Inflammatory macrophage treated with lipopolysaccharide for 1 hour (primary cell): ENCODE results near the gene PTPRH.

ENCODE experiments used
- DNase-seq, 2 donors: peaks; one replicate each; pipeline ENCODE4 v3.0.0-alpha.2; 2020 to 2022

Gene PTPRH, protein sequence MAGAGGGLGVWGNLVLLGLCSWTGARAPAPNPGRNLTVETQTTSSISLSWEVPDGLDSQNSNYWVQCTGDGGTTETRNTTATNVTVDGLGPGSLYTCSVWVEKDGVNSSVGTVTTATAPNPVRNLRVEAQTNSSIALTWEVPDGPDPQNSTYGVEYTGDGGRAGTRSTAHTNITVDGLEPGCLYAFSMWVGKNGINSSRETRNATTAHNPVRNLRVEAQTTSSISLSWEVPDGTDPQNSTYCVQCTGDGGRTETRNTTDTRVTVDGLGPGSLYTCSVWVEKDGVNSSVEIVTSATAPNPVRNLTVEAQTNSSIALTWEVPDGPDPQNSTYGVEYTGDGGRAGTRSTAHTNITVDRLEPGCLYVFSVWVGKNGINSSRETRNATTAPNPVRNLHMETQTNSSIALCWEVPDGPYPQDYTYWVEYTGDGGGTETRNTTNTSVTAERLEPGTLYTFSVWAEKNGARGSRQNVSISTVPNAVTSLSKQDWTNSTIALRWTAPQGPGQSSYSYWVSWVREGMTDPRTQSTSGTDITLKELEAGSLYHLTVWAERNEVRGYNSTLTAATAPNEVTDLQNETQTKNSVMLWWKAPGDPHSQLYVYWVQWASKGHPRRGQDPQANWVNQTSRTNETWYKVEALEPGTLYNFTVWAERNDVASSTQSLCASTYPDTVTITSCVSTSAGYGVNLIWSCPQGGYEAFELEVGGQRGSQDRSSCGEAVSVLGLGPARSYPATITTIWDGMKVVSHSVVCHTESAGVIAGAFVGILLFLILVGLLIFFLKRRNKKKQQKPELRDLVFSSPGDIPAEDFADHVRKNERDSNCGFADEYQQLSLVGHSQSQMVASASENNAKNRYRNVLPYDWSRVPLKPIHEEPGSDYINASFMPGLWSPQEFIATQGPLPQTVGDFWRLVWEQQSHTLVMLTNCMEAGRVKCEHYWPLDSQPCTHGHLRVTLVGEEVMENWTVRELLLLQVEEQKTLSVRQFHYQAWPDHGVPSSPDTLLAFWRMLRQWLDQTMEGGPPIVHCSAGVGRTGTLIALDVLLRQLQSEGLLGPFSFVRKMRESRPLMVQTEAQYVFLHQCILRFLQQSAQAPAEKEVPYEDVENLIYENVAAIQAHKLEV

DNA sequence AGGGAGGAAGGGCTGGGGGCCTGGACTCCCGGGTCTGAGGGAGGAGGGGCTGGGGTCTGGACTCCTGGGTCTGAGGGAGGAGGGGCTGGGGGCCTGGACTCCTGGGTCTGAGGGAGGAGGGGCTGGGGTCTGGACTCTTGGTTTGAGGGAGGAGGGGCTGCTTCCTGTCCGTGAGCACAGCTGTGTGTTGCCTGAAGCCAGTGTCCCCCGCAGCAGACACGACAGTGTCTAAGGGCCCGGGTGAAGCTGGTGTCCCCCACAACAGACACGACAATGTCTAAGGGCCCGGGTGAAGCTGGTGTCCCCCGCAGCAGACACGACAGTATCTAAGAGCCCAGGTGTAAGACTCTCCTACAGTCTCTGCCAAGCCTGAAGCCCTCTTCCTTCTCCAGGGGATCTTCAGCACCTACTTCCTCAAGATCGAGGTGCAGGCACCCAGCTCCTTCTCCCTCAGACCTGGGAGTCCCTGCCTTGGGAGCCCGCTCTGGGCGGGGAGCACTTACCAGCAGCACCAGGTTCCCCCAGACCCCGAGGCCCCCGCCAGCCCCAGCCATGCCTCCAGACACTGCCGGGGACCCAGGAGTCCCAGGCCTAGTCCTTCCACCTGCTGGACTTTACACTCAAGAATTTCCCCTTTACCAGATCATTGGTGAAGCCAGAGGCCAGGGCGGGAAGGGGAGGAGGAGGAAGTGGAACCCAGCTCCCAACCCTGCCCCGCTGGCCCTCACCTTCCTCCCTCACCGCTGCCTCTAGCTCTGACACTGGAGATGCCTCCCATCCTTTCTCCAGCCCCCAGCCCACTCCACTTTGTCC lies at the start of gene PTPRH:
PTPRH (minus strand) TSS at position 622 of the 813 bp plus-strand sequence; CDS start at position 554, 68 bp downstream.
- DNase-seq = no peak

DNA sequence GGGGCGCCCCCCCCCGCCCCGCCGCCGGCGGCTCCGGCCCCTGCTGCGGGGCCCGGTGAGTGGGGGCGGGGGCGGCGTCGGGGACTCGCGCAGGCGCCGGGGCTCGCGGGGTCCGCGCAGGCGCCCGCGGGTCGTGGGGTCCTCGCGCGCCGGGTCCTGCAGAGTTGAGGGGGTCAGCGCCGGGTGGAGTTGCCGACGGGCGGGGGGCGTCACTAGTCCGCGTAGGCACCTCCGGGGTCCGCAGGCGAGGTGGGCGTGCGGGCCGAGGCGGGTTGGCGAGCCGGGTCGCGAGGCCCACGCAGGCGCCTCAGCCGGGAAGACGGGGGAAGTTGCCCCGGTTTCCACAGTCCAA lies 49.2 kb upstream of the PTPRH start:
- DNase-seq = no peak

DNA sequence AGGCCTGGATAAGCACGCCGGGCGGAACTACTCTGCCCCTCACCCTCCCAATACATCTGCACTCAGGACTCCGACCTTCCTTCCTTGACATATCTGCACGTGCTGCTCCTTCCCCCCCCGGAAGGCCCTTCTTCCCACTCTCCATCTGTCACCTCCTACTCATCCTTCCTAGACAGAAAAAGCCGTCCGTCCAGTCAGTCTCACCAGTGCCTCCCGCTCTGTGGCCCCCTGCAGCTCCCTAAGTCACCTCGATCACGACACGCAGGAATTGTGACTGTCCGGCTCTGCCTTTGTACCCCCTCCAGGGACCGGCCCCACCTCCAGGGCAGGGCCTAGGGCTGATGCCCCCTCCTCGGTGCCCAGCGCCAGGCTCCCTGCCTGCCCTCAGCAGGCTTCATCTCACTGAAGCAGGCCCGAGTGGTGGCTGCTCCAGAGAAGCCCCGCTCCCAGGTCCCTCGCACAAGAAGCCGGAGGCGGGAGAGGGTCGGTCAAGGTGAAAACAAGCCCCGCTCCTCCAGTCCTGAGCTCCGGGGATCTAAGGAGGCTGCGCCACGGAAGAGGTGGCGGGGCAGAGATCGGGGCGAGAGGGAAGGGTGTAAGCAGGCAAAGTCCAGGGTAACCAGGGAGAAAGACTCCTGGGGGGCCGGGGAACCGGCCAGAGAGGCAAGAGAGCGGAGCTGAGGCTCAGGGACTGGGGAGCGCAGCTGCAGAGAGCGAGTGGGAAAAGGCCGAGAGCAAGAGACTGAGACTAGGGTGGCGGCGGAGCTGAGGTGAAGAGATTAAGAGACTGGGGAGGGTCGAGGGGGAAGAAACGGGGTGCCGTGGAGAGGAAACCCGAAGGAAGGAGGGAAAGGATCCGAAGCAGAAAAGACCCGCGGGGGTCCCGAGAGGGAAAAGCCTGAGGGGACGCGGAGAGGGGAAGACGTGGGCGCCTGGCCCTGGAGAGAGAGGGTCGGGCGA lies 48.4 kb upstream of the PTPRH start:
- no peak for DNase-seq

DNA sequence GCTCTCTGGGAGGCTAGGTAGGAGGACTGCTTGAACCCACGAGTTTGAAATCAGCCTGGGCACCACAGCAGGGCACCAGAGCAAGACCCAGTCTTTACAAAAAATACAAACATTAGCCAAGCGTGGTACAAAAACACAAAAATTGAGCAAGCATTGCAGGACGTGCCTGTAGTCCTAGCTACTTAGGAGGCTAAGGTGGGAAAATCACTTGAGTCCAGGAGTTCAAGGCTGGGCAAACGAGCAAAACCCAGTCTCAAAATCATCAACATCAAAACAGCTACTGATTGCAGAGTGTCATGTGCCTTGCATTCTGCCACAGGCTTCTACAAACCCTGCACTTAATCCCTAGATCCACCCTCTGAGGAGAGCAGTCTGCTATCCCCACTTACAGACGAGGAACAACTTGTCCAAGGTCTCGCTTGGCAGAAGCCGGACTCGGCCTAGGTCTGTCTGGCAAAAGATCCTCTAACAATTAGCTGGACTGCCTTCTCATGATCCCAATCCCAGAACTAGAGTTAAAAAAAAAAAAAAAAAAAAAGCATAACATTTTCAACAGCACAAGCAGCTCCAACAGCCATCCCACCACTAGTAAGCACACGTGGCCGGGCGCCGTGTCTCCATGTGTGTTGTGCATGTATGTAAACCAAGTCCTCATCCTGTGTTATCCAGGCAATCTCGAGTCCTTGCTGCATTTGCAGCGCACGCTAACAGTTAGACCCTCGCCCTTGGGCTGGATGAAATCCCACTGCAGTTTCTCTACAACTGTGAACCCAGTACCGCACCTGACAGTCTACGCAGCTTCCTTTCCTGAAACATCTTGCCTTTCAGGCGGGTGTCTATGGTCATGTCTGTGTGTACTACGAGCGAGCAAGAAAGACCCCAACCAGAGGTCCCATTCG lies 47.5 kb upstream of the PTPRH start:
- DNase-seq = no peak

DNA sequence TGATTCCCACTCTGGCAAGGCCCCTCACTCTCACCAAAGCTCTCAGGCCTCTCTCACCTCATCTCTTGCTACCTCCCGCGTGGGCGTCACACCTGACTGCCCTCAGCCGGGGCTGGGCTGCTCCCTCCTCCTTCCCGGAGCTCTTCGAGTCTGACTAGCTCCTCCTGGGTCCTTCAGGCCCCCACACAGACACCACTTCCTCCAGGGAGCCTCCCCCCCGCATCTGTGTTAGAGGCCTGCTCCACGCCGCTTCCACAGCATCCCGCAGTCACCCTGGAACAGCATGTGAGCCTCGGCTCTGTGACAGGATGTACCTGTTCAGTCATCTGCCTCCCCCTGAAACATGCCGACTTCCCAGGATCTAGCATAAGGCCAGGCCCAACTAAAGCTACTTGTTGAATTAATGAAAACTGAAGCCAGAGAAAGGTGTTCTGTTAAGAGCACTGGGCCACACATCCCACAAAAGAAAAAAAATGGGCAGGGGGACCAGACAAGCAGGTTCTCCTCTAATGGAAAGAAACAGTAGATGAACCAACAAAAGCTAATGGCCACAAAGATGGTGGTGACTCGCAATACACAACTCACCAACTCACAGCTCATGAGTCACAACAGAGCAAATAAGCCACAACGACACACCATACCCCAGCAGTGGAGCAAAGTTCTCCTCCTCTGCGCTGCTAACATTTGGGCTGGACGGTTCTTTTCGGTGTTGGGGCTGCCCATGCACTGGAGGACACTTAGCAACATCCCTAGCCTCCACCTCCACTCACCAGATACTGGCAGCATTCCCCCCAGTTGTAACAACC lies 46.5 kb upstream of the PTPRH start:
- peak in 1 of 2 donors; percentile 38 for DNase-seq

DNA sequence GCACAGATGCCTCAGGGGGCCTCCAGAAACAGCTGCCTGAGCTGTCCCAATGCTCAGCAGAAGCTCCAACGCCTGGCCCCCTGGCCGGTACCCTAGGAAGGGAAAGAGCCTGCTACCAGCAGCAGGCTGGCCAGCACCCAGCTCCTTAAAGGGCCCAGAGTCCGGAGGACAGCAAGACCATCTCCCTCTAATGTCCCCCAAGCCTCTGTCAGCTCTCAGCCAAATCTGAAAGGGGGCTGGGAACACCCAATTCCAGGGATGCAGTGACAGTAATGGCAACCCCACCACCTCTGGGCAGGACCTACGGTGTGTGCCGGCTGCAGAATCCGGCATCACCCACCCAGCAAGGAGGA lies 45.3 kb upstream of the PTPRH start:
- DNase-seq = no peak

DNA sequence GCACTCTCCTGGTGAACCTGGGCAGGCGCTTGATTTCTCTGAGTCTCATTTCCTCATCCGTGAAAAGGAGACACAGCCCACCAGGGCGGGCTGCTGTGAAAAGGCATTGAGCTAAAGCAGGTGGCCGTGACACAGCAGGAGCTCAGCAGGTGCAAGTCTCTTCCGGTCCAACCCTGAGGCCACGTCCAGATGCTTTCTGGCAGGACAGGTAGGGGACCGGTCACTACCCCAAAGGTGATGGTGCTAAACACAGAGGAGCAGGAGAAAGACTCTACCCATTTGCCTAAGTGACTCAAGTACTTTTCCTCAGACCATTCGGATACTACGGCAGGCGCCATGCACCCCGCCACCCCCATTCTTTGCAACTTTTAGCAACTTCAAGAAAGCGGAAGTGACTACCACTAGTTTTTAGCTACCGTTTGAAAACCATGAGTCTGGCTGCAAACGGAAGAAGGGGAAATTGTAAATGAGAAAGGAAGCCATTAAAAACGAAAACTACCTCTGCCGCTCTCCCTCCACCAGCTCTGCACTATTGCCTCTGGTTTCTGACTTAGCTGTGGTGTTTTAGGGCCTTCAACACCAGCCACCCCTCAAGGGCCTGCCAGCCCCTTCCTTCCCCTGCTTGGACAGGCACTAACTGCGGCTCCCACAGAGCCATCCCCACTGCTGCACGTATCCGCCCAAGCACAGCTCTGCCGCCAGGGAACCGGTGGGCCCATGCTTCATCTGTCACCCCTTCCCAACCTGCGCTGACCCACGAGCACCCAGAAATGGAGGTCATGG lies 44.7 kb upstream of the PTPRH start:
- peak; percentile 72 to 75 for DNase-seq

DNA sequence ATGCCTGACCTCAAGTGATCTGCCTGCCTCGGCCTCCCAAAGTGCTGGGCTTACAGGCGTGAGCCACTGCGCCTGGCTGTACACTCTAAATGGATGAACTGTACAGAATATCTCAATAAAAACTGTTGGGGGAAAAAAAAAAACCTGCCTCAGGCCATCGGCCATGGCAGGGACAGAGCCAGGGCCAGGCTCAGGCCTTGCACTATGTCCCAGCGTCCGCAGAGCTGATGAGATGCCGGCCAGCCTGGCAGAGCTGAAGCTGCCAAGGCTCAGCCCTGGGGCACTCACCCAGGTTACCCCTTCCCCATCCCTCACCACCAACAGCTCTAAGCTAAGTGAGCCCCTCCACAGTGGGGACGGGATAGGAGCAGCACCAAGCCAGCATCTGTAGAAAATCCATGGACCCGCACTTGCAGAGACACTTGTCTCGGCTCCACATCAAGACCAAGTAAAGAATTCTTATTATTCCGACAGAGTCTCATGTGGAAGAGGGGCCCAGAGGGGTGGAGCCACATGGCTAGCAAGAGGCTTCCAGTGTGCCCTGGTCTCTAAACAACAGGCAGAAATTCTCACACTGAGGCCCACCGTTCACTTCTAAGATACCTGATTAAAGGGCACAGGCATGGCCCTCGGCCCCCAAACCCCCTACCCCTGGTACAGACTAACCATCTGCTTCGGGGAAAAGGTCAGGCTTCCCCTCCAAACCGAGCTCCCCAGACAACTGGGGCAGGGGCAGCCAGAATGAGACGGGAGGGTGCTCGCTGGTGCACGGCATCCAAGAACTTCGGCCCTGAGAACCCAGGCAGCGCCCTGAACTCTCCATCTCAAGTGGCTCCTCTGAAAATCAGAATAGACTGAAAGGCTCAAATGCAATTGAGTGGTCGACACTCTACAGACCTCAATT lies 43.7 kb upstream of the PTPRH start:
- DNase-seq = no peak

DNA sequence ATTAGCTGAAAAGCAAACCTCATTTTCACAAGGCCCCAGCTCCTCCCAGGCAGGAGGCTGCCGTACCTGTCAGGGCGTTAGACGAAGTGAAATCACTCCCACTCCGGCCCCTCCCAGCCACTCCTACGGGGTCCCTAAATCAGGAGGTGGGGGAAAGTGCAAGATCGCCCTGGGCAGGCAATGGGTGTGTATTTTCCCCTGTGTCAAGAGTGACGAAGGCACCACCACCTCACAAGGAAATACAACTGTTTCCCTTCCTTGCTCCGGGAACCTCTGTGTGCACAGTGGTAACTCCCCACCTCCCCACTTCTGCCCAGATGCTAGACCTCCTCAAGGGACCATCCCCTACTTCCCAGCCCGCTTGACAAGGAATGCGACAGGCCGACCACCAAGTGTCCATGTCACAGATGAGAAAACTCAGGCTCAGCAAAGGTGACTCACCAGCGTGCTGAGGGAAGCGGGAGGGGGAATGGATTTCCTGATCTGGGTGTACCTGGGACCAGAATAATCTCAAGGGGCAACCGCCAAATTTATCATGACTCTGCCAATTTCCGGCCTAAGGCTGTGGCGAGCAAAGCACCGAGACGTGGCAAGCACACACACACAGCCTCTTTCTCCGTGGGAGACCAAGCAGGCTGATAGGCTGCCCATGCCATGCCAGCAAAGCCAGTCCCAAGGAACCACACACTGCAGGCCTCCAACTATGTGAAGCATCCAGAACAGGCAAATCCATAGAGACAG lies 42.2 kb upstream of the PTPRH start:
- DNase-seq = no peak

DNA sequence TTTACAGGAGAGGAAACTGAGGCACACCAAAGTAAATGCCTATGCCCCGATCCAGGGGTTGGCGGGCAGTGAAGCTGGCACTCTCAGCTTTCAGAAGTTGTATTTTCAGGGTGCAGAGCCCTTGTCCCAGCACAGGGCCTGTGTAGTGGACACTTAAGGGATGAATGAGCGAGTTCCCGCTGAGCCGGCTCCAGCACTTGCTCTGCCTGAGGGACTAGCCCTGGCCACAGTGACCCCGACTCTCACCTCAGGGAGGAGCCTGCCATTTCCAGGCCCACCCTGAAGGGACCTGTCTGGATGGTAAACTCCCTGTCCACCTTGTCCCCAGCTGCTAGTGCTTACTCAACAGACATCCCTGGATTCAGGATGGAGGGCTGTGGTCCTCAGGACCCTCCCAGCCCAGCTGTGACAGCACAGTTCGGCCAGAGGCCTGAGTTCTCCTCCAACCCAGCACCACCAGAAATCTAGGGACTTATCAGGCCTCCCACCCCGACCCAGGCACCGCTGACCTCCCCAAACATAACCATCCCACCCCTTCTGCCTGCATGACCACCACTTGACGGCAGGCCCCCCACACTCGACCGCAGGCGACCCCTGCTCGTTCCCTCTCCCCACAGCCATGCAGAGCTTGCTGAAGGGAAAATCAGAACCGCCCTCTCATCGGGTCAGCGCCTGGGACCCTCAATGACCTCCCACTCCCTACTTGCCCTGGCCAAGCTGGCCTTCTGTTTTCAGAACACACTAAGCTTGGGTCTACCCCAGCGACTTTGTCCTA lies 41.1 kb upstream of the PTPRH start:
- no peak for DNase-seq

DNA sequence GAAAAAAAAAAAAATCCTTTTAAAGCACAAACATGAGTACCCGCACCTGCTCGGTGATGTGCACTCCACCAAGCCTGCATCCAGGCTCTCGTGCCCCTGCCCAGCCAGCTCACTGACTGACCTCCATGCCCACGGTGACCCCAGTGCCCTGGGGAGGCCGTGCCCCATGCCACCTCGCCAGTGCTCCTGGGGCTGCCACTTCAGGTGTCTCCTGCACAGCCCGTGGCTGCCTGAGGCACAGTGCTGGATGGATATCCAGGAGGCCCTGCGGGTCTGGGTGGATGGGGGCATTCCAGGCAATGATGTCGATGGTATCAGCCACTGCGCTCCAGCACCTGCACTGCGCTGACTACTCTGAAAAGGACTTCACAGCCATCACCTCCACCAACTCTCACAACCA lies 40.5 kb upstream of the PTPRH start:
- DNase-seq = no peak

DNA sequence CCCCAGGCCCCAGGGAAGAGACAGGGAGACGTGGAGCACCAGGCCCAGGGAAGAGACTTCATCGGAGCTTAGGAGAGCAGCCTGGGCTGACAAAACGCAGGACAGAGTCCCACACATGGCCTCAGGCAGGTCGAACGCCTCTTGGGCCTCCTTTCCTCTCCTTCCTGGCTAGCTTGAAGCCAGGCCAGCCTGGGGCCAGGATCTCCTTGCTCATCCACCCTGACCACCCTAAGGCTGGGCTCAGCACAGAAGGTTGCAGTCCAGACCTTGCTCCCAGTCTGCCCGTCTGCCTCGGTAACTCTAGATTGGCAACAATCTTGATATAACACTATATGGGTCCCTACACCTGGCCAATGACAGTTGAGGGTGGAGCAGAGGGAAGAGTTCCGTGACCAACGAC lies 39.4 kb upstream of the PTPRH start:
- DNase-seq = no peak

DNA sequence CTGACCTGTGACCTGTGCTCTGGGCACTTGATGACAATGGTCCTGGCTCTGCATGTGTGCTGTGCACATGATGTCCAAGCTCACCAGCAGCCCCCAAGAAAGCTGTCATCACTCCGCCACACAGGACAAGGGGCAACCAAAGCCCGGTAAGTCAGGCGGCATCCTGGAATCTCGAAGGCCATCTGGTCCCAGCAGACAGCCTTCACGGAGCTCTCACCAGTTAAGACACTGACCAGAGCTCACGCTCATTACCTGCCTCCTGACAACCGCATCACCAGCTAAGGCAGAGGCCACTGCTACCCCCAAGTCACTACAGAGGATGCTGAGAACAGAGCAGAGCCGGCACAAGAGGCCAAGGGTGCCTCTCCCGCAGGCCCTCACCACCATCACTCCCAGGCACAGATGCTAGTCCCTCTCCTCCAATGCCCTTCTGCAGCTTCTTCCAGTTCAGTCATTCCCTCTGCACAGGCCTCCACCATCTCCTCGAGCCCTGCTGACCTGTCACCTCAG lies 38.9 kb upstream of the PTPRH start:
- DNase-seq = no peak

DNA sequence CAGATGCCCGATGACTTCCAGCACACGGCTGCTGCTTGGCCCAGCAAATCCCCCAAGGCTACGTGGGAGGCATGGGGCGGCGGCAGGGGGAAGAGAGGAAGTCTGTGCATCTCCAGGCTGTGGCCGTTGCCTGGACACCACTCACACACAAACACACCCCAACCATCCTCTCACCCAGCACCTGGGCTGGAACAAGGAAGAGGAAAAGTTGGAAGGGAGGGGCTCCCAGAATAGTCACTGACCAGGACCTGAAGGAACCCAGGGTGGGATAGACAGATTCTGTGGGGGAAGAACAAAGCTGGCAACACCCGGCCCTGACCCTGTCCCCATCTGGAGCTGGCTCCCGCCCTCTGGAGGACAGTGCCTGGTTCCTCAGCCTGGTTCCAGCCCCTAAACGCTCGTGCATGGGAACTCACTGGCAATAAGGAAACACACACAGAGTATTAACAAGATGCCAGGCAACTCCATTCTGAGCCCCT lies 38.4 kb upstream of the PTPRH start:
- peak; percentile 47 to 69 for DNase-seq
